ENCODE measurements around the gene ZNF211. TPM values are rescaled to one million over a fixed set of nuclear protein-coding genes. Genes with fewer than 3 reads are reported as not detected.

The ZNF211 gene
- total and polyA plus RNA-seq, 10 of the 15 experiments (the other 5 are each of a cell fraction or from before 2014, with no cell fraction given), result 2.1 to 20.6 (median 9.3) TPM

- H3K4me1 ChIP-seq (ENCODE audit: control insufficient read depth, insufficient read depth, low read length), result peaks cover 3% of the 10 kb centered on the region; the same call in 1 of the 2 replicates
- BruUV-seq (replicated peaks), result TSS peak; percentile 62
- in situ Hi-C loops (cut with MboI), result no loop called here
- intact Hi-C loops (cut with micrococcal nuclease; ENCODE audit: unreplicated experiment), result no loop called here
- RAD21 ChIA-PET (ENCODE audit: unreplicated experiment), result interaction anchor here (1.3 kb wide), 1 partner anchor 49 kb away, joined by 4 read pairs; the partner anchor contains the start of gene ZNF211
- peak overlapping the region; percentile 98 for H3K4me2 ChIP-seq (ENCODE audit: control insufficient read depth, insufficient read depth)
- H3K4me3 ChIP-seq, result peak overlapping the region; percentile 81
- ATAC-seq (no peak), FAIRE-seq (no peak), DNase-seq (ENCODE audit: low read depth, low spot score) (no peak)
- peak overlapping the region; percentile 74 for H3K9ac ChIP-seq (ENCODE audit: control insufficient read depth, insufficient read depth, low read length)
- POLR2A ChIA-PET, result interaction anchor here (0.6 kb wide), 2 partner anchors 36 to 315 kb away, joined by 3 read pairs; no protein-coding TSS in a partner anchor
- H4K20me1 ChIP-seq (ENCODE audit: control insufficient read depth, insufficient read depth), result no peaks in the 10 kb centered on the region
- TF ChIP-seq NFIC (IDR thresholded peaks at IDR 0.05; ENCODE audit: low read depth, low read length) (no peak), TCF3 (IDR thresholded peaks at IDR 0.05; ENCODE audit: borderline replicate concordance, insufficient read depth, low read depth, low read length) (no peak), ZNF207 (IDR thresholded peaks at IDR 0.05; ENCODE audit: borderline replicate concordance) (0 out of 2 replicates have a peak, but pooled peaks have one; percentile 4), ZBTB4 (CRISPR knock-in tag; IDR thresholded peaks at IDR 0.05) (no peak), BACH1 (IDR thresholded peaks at IDR 0.05; ENCODE audit: borderline replicate concordance) (no peak), IRF4 (IDR thresholded peaks at IDR 0.05; ENCODE audit: low read depth, low read length) (no peak), POLR2AphosphoS5 (IDR thresholded peaks at IDR 0.05; ENCODE audit: low read length) (0 out of 2 replicates have a peak, but pooled peaks have one; percentile 3), CBFB (IDR thresholded peaks at IDR 0.05; ENCODE audit: low read depth) (0 out of 2 replicates have a peak, but pooled peaks have one; percentile 4), SREBF1 (IDR thresholded peaks at IDR 0.05; ENCODE audit: low read length) (no peak)
- 14% methylated on average over 18 of the region's 19 CpGs for WGBS (ENCODE audit: insufficient coverage, insufficient replicate concordance, low lambda C conversion rate, missing lambda C conversion rate)
- peak overlapping the region; percentile 53 for H3K27ac ChIP-seq (ENCODE audit: control insufficient read depth, insufficient read depth)
- H3K9me3 ChIP-seq (replicated peaks; ENCODE audit: control insufficient read depth, insufficient read depth, low read length), result peaks cover 46% of the 10 kb centered on the region
- no peaks in the 10 kb centered on the region for H3K27me3 ChIP-seq (replicated peaks in 1 of 2; ENCODE audit: control insufficient read depth in 2 of 2, insufficient read depth in 2 of 2, low read length in 1 of 2)
- H2AFZ ChIP-seq (ENCODE audit: control insufficient read depth, low read depth, low read length), result peak overlapping the region; percentile 85
- CTCF ChIA-PET, result interaction anchor here (2.0 kb wide), 1 partner anchor 10 kb away, joined by 7 read pairs; no protein-coding TSS in a partner anchor
- H3K36me3 ChIP-seq (ENCODE audit: control insufficient read depth in 2 of 2, insufficient read depth in 2 of 2, low read length in 1 of 2), result peaks cover 8 to 22% of the 10 kb centered on the region in 2 experiments
- H3K79me2 ChIP-seq (ENCODE audit: control insufficient read depth, insufficient read depth, low read length), result peaks cover 23% of the 10 kb centered on the region
- SMC1A ChIA-PET (ENCODE audit: uncharacterized antibody, unreplicated experiment), result interaction anchor here (0.7 to 1.3 kb wide), 7 partner anchors 12 to 167 kb away, joined by 3 to 5 read pairs (median 3); partner anchors contain the start of genes ZNF134, ZNF154, ZNF211 and ZNF587
These were observed 49.3 kb downstream of the ZNF211 start for GRCh38 chr19:57682226-57682766.
